Measurements from ENCODE around the gene ARHGEF33.

ARHGEF33 gene

GRCh38 chr2:38875576-38876367 lies 13.9 kb upstream of the ARHGEF33 start, which contains the start of the genes DHX57 and MORN2:
Gene DHX57, minus strand, starts transcription at chr2:38875934. Its CDS starts 7,529 bp downstream, at chr2:38868405.
Gene MORN2, plus strand, starts transcription at chr2:38875976.
- FAIRE-seq (peak; percentile 92), DNase-seq (ENCODE audit: insufficient read length, low spot score) (peak; percentile 83)
- TF ChIP-seq POU2F2 (IDR thresholded peaks at IDR 0.05; ENCODE audit: low read depth, low read length), result no peak
- TF ChIP-seq POLR2AphosphoS5 (IDR thresholded peaks at IDR 0.05; ENCODE audit: low read depth, low read length), result no peak
- TF ChIP-seq SPI1 (IDR thresholded peaks at IDR 0.05; ENCODE audit: low read depth, low read length), result no peak
- peak; percentile 56; the same call in 1 of the 2 replicates for TF ChIP-seq POLR2A (IDR thresholded peaks at IDR 0.05; ENCODE audit: low read depth, low read length)
- peak; percentile 42; the same call in 1 of the 2 replicates for TF ChIP-seq TAF1 (IDR thresholded peaks at IDR 0.05; ENCODE audit: low read depth, low read length)

- FAIRE-seq (peak; percentile 69), DNase-seq (ENCODE audit: insufficient read length, low spot score) (no peak)
- TF ChIP-seq SPI1 (IDR thresholded peaks at IDR 0.05; ENCODE audit: low read depth, low read length) (no peak), TAF1 (IDR thresholded peaks at IDR 0.05; ENCODE audit: low read depth, low read length) (no peak), POLR2AphosphoS5 (IDR thresholded peaks at IDR 0.05; ENCODE audit: low read depth, low read length) (no peak), POLR2A (IDR thresholded peaks at IDR 0.05; ENCODE audit: low read depth, low read length) (no peak), POU2F2 (IDR thresholded peaks at IDR 0.05; ENCODE audit: low read depth, low read length) (no peak), PAX5 (IDR thresholded peaks at IDR 0.05; ENCODE audit: insufficient read depth, low read length, severe bottlenecking) (no peak)
These were observed 13.3 kb upstream of the ARHGEF33 start for GRCh38 chr2:38876407-38876806.

- no peak for TF ChIP-seq TAF1 (IDR thresholded peaks at IDR 0.05; ENCODE audit: low read depth, low read length)
- TF ChIP-seq SPI1 (IDR thresholded peaks at IDR 0.05; ENCODE audit: low read depth, low read length), result no peak
- TF ChIP-seq POU2F2 (IDR thresholded peaks at IDR 0.05; ENCODE audit: low read depth, low read length), result no peak
- no peak for TF ChIP-seq POLR2AphosphoS5 (IDR thresholded peaks at IDR 0.05; ENCODE audit: low read depth, low read length)
- TF ChIP-seq PAX5 (IDR thresholded peaks at IDR 0.05; ENCODE audit: insufficient read depth, low read length, severe bottlenecking), result no peak
- TF ChIP-seq POLR2A (IDR thresholded peaks at IDR 0.05; ENCODE audit: low read depth, low read length), result no peak
- DNase-seq (ENCODE audit: insufficient read length, low spot score) (no peak), FAIRE-seq (no peak)
These were observed 3.6 kb upstream of the ARHGEF33 start for GRCh38 chr2:38886063-38886462.

GRCh38 chr2:38887347-38887746 lies 2.3 kb upstream of the ARHGEF33 start:
- no peak for TF ChIP-seq PAX5 (IDR thresholded peaks at IDR 0.05; ENCODE audit: insufficient read depth, low read length, severe bottlenecking)
- no peak for DNase-seq (ENCODE audit: insufficient read length, low spot score)
- no peak for FAIRE-seq

- no peak for FAIRE-seq
- no peak for TF ChIP-seq POLR2A (IDR thresholded peaks at IDR 0.05; ENCODE audit: low read depth, low read length)
- no peak for TF ChIP-seq POU2F2 (IDR thresholded peaks at IDR 0.05; ENCODE audit: low read depth, low read length)
- no peak for TF ChIP-seq SPI1 (IDR thresholded peaks at IDR 0.05; ENCODE audit: low read depth, low read length)
- TF ChIP-seq POLR2AphosphoS5 (IDR thresholded peaks at IDR 0.05; ENCODE audit: low read depth, low read length), result no peak
- TF ChIP-seq TAF1 (IDR thresholded peaks at IDR 0.05; ENCODE audit: low read depth, low read length), result no peak
- TF ChIP-seq PAX5 (IDR thresholded peaks at IDR 0.05; ENCODE audit: insufficient read depth, low read length, severe bottlenecking), result no peak
- DNase-seq (ENCODE audit: insufficient read length, low spot score), result no peak
These were observed 1.6 kb upstream of the ARHGEF33 start for GRCh38 chr2:38887902-38888554.

- FAIRE-seq, result no peak
These were observed 630 bp upstream of the ARHGEF33 start for GRCh38 chr2:38889045-38889444.

GRCh38 chr2:38892819-38893218 lies 3.1 kb downstream of the ARHGEF33 start:
- FAIRE-seq (no peak), DNase-seq (ENCODE audit: insufficient read length, low spot score) (no peak)
- TF ChIP-seq PAX5 (IDR thresholded peaks at IDR 0.05; ENCODE audit: insufficient read depth, low read length, severe bottlenecking) (no peak), SPI1 (IDR thresholded peaks at IDR 0.05; ENCODE audit: low read depth, low read length) (peak; percentile 31; the same call in 1 of the 2 replicates), TAF1 (IDR thresholded peaks at IDR 0.05; ENCODE audit: low read depth, low read length) (no peak), POLR2AphosphoS5 (IDR thresholded peaks at IDR 0.05; ENCODE audit: low read depth, low read length) (no peak), POLR2A (IDR thresholded peaks at IDR 0.05; ENCODE audit: low read depth, low read length) (no peak)

More at GRCh38 chr2:38889045-38889444, 630 bp upstream of the ARHGEF33 start:
- TF ChIP-seq PAX5 (IDR thresholded peaks at IDR 0.05; ENCODE audit: insufficient read depth, low read length, severe bottlenecking) (no peak), POU2F2 (IDR thresholded peaks at IDR 0.05; ENCODE audit: low read depth, low read length) (no peak), SPI1 (IDR thresholded peaks at IDR 0.05; ENCODE audit: low read depth, low read length) (no peak), POLR2A (IDR thresholded peaks at IDR 0.05; ENCODE audit: low read depth, low read length) (no peak), POLR2AphosphoS5 (IDR thresholded peaks at IDR 0.05; ENCODE audit: low read depth, low read length) (no peak), TAF1 (IDR thresholded peaks at IDR 0.05; ENCODE audit: low read depth, low read length) (no peak)
- no peak for DNase-seq (ENCODE audit: insufficient read length, low spot score)

GRCh38 chr2:38898256-38898655 lies 8.6 kb downstream of the ARHGEF33 start:
- no peak for TF ChIP-seq PAX5 (IDR thresholded peaks at IDR 0.05; ENCODE audit: insufficient read depth, low read length, severe bottlenecking)
- TF ChIP-seq POU2F2 (IDR thresholded peaks at IDR 0.05; ENCODE audit: low read depth, low read length), result no peak
- no peak for TF ChIP-seq TAF1 (IDR thresholded peaks at IDR 0.05; ENCODE audit: low read depth, low read length)
- no peak for DNase-seq (ENCODE audit: insufficient read length, low spot score)
- FAIRE-seq, result no peak

- TF ChIP-seq POLR2AphosphoS5 (IDR thresholded peaks at IDR 0.05; ENCODE audit: low read depth, low read length) (no peak), SPI1 (IDR thresholded peaks at IDR 0.05; ENCODE audit: low read depth, low read length) (no peak), PAX5 (IDR thresholded peaks at IDR 0.05; ENCODE audit: insufficient read depth, low read length, severe bottlenecking) (no peak), TAF1 (IDR thresholded peaks at IDR 0.05; ENCODE audit: low read depth, low read length) (no peak), POLR2A (IDR thresholded peaks at IDR 0.05; ENCODE audit: low read depth, low read length) (no peak), POU2F2 (IDR thresholded peaks at IDR 0.05; ENCODE audit: low read depth, low read length) (no peak)
- FAIRE-seq (no peak), DNase-seq (ENCODE audit: insufficient read length, low spot score) (no peak)
These were observed 11.1 kb downstream of the ARHGEF33 start for GRCh38 chr2:38900726-38901125.
